Measurements from ENCODE around the gene TRAM2.
A peak's percentile ranks its signal among the peaks of the same experiment; 100 is the strongest.

TRAM2 gene

GRCh38 chr6:52505726-52506409, 71.0 kb downstream of the TRAM2 start:
- no peak for DNase-seq

- DNase-seq: no peak
These were observed 72.1 kb downstream of the TRAM2 start for GRCh38 chr6:52504782-52505136.

- DNase-seq: peak; percentile 98
These were observed 72.7 kb downstream of the TRAM2 start for GRCh38 chr6:52503851-52504781.

GRCh38 chr6:52503323-52503747, 73.5 kb downstream of the TRAM2 start:
- DNase-seq: no peak

GRCh38 chr6:52502306-52503029, 74.4 kb downstream of the TRAM2 start:
- DNase-seq: no peak

- no peak for DNase-seq
These were observed 76.4 kb downstream of the TRAM2 start for GRCh38 chr6:52500238-52501129.

- no peak for DNase-seq
These were observed 77.1 kb downstream of the TRAM2 start for GRCh38 chr6:52499681-52500236.

GRCh38 chr6:52499026-52499425, 77.8 kb downstream of the TRAM2 start:
- peak; percentile 48 for DNase-seq

GRCh38 chr6:52498538-52499017, 78.3 kb downstream of the TRAM2 start:
- DNase-seq: no peak

- DNase-seq: no peak
These were observed 79.0 kb downstream of the TRAM2 start for GRCh38 chr6:52497652-52498408.

- DNase-seq: no peak
These were observed 80.2 kb downstream of the TRAM2 start for GRCh38 chr6:52496631-52497030.

- no peak for DNase-seq
These were observed 80.9 kb downstream of the TRAM2 start for GRCh38 chr6:52495922-52496321.

GRCh38 chr6:52494298-52495072, 82.4 kb downstream of the TRAM2 start:
- no peak for DNase-seq

- no peak for DNase-seq
These were observed 83.2 kb downstream of the TRAM2 start for GRCh38 chr6:52493669-52494068.

- no peak for DNase-seq
These were observed 85.4 kb downstream of the TRAM2 start for GRCh38 chr6:52491203-52492069.

- no peak for DNase-seq
These were observed 87.0 kb downstream of the TRAM2 start for GRCh38 chr6:52489881-52490280.

GRCh38 chr6:52483671-52484003, 93.2 kb downstream of the TRAM2 start:
- DNase-seq: no peak

GRCh38 chr6:52482903-52483670, 93.8 kb downstream of the TRAM2 start:
- DNase-seq: no peak

- no peak for DNase-seq
These were observed 101.6 kb downstream of the TRAM2 start for GRCh38 chr6:52475307-52475706.
